Stimulated activated CD4-positive, alpha-beta T cell treated with anti-CD3 and anti-CD28 coated beads, TNF-alpha, amount 100 ng/mL, for 1 hour (primary cell): ENCODE results near the gene APOM.

Source experiments
- DNase-seq, 3 donors: peaks; one replicate each; pipeline ENCODE4 v3.0.0-alpha.2; 2020; ENCODE audit warnings: low read depth in 3 of 3, low spot score in 1 of 3

Gene APOM

DNA sequence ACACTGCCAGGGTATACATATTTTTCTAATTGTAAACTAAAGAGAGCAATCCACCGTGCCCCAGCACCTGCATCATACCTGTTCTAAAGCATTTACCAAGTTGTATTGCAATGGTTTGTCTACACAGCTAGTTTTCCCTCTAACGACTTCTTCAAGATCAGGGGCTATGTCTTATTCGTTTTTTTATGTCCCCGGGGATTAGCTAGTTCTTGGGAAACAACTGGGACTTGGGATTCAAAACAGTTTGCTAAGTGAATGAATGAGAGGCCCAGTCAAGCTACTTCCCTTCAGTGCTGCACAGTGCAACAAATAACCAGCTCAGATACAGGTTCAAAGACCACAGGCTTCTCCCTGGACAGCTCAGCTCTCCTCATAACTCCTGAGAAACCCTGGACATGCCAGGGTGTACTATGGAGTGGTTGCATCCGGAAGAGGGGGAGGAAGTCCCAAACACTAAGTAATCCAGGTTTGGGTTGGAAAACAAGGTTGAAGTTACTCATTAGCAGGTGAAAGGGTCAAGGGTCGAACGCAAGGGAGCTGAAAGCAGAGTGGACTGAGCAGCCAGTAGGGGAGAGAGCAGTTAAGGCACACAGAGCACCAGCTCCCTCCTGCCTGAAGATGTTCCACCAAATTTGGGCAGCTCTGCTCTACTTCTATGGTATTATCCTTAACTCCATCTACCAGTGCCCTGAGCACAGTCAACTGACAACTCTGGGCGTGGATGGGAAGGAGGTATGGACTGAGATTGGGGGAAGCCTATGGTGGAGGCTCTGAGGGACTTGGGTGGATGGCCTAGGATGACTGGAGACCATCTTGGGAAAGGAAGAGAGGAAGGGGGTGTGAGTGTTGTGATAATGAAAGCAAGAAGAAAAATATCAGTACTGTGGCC is at the start of gene APOM:
APOM (plus strand) TSS at position 546 of the 889 bp plus-strand sequence; CDS start at position 619, 73 bp downstream.
- DNase-seq = no peak

DNA sequence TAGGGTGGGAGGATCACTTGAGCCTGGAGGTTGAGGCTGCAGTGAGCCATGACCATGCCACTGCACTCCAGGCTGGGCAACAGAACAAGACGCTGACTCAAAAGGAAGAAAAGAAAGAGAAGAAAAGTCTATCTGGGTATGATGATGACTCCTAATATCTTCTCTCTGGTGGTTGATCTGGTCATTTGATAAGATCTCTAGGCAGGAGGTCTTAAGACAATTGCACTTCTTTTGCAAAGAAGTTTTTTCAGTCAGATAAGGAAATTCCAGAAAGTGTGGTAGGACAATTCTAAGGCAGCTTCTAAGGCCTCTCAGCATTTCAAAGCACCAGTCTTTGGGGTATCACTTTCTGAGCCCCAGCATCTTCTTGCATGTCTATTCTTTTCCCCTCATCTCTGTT is 48.4 kb upstream of the APOM start:
- DNase-seq = no peak

DNA sequence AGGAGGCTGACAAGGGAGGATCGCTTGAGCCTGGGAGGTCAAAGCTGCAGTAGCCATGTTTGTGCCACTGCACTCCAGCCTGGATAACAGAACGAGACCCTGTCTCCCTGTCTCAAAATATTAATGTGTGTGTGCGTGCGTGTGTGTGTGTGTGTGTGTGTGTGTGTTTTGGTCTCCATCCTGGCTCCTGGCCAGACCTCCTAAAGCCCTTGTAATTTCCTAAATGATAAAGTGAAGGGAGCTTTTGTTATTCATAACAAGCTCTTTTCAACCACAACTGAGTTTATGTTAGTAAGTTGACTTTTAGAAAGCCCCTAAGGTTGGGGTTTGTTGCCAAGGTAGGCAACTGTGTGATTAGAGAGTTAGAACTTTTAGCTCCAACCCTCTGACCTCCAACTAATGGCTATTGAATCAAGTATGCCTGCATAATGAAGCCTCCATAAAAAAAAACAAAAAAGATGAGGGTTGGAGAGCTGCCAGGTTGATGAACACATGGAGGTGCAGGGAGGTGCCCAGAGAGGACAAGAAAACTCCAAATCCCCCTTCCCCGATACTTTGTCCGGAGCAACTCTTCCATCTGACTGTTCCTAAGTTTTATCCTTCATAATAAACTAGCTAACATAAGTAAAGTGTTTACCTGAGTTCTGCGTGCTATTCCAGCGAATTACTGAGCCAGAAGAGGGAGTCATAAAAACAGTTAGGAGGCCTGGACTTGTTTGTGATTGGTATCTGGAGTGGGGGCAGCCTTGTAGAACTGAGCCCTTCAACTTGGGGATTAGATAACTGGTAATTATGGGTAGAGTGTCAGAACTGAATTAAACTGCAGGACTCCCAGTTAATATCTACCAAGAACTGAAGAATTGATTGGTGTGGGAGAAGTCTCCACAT is 45.9 kb upstream of the APOM start:
- DNase-seq = no peak

GRCh38 chr6:31610968-31611367 is 44.7 kb upstream of the APOM start:
- DNase-seq = no peak

DNA sequence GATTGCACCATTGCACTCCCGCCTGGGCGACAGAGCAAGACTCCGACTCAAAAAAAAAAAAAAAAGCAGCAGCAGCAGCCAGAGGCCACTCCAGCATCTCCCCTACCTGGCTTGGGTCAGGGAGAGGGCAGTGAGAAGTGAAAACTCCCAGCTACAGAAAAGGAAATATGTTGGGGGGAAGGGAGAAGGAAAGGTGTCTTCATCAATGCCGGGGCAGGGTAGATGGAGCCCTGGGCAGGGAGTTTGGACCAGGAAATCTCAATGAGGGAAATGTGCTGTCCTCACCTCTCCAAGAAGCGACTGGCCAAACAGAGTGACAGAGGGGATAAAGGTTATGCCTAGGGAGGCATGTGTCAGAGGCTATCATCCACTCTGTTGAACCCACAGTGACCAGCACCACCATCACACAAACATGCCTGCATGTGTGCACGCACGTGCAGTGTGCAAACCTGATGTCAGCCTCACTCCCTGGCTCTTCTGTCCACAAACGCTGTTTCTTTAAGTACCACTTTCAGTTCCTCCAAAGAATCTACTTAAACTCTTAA is 41.5 kb upstream of the APOM start:
- DNase-seq = no peak

- no peak for DNase-seq
Measured at GRCh38 chr6:31614684-31615578, 40.8 kb upstream of the APOM start, which contains the start of gene AIF1. Gene AIF1 (plus strand): TSS chr6:31615234. CDS start chr6:31615330, 96 bp downstream.

GRCh38 chr6:31615748-31616147 is 39.9 kb upstream of the APOM start:
- no peak for DNase-seq

- DNase-seq = no peak
Measured at GRCh38 chr6:31617010-31617409, 38.7 kb upstream of the APOM start.

DNA sequence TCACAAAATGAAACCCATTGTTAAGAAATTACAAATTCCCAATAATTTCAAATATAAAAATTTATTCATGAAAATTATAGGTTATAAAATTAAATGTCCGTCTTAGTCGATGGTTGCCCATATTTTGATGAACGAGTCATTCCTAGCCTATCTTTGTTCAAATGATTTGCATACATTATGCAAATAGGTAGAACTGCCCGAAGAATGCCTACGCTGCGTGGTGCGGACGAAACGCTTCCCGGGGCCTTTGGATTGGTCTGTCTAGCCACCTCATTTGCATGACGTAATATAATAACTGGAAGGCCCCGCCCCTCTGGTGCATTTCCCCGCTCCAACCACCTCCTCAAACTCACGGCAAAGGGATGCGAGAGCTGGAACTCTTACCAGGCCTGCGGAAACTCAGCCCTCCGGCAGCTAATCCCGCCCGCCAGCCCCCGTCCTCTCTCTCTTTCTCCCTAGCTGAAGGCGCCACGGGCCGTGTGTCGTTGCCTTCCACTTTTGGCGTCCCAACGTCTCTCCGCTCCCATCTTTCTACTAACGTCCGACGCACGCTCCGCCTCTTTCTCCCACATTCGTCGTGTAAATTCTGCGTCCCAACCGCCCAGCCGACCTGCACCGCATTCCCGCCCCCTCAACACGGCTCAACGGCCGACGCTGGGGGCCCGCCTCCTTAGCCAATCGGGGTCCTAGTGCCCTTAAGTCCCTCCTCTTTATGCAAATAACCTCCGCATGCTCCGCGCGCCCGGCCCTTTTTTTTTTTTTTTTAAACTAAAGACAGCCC is 35.7 kb upstream of the APOM start:
- DNase-seq = peak; percentile 82 to 93 (median 86)

- DNase-seq = peak in 2 of 3 donors; percentile 91 to 93
Measured at GRCh38 chr6:31620586-31621319, 34.9 kb upstream of the APOM start, which contains the start of gene PRRC2A. Gene PRRC2A (plus strand): TSS chr6:31620715. CDS start chr6:31622790, 2,075 bp downstream.

GRCh38 chr6:31621320-31621939 is 34.3 kb upstream of the APOM start:
- no peak for DNase-seq

GRCh38 chr6:31621991-31622390 is 33.7 kb upstream of the APOM start:
- no peak for DNase-seq

DNA sequence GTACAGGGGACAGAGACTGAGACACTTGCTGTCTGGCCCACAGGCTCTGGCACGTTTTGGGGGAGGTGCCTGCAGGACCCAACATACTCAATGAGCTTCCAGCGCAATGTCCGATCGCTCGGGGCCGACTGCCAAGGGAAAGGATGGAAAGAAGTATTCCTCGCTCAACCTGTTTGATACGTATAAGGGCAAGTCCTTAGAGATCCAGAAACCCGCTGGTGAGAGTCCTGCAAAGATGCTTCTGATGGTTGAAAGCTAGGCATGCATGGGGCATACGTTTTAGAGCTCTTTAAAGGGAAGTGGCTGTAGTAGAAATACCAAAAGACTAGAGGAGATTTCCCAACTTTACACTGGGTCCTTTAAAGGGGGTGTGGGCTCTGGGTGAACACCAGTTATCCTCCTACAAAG is 33.0 kb upstream of the APOM start:
- DNase-seq = no peak

- no peak for DNase-seq
Measured at GRCh38 chr6:31624070-31624469, 31.6 kb upstream of the APOM start.

GRCh38 chr6:31626952-31627351 is 28.7 kb upstream of the APOM start:
- no peak for DNase-seq

GRCh38 chr6:31627690-31628287 is 27.9 kb upstream of the APOM start:
- DNase-seq = no peak

DNA sequence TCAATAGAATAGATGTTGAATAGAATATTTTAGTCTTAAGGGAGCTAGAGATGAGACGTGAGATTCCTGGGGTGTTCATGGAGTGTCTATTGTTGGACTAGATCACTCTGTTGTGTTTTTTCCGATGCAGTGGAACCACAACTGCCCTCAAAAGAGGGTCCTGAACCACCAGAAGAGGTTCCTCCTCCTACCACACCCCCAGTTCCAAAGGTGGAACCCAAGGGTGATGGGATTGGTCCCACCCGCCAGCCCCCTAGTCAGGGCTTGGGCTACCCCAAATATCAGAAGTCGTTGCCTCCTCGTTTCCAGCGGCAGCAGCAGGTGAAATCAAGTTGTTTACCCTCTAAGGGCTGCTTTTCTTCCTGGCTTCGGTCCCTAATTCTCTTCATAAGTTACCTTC is 26.7 kb upstream of the APOM start:
- no peak for DNase-seq
